Stimulated activated CD8-positive, alpha-beta memory T cell treated with anti-CD3 and anti-CD28 coated beads, Interleukin-15, amount 100 ng/mL, for 1 hour (primary cell): ENCODE data around the gene KLHDC7B.
"Not testable (repeated sequence)": the region's sequence is repeated elsewhere in the genome, so short reads cannot be mapped to it uniquely, and the experiment has no call there.

ENCODE experiments used
- DNase-seq: peaks from one replicate; pipeline ENCODE4 v3.0.0-alpha.2; 2020; ENCODE audit warnings: low read depth

KLHDC7B gene

DNA sequence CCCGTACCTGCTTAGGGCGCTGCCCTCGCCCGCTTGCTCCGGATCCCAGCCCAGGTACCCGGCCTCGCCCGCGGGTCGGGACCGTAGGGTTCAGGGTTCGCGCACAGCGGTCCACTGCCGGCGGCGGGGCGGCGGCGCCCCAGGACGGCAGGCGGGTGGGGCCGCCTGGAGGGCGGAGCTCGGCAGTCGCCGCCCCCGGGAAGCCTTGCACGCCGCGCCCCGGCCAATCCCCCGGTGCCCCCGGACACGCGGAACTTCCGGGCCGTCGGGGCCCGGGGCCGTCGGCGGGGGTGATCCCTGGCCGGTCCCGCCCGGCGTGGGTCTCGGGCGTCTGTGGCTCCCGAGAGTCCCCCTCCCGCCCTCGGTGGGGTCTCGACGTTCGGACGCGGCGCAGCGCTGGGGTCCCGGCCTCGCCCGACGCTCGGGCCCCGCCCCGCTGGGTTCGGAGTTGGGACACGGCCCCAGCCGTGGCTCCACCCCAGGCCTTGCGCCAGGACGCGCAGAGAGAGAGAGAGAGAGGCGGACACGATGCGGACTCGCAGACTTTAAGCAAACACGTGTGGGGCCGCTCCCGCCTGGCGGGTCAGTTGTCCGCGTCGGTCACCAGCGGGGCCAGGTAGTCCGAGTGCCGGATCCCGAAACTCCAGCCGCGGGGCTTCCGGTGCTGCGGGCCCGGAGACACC, 15.7 kb upstream of the KLHDC7B start, which contains the start of gene TYMP:
Gene TYMP (minus strand): TSS at position 116 of the 683 bp plus-strand sequence. CDS start 303 bp downstream, outside the sequence.
- no peak for DNase-seq

DNA sequence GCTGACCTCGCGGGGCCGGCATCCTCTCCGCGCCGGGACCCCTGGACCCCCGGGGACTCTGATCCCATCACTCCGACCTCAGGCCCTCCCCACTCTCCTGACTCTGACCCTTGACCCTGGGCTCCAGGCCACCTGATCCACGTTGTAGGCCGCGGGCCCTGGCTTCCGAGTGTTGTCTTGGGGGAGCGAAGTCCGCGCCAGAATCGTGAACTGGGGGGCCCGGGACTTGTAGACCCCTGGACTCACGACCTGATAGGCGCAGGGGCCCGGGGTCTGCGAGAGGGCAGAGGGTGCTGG, 15.2 kb upstream of the KLHDC7B start:
- DNase-seq = no peak

DNA sequence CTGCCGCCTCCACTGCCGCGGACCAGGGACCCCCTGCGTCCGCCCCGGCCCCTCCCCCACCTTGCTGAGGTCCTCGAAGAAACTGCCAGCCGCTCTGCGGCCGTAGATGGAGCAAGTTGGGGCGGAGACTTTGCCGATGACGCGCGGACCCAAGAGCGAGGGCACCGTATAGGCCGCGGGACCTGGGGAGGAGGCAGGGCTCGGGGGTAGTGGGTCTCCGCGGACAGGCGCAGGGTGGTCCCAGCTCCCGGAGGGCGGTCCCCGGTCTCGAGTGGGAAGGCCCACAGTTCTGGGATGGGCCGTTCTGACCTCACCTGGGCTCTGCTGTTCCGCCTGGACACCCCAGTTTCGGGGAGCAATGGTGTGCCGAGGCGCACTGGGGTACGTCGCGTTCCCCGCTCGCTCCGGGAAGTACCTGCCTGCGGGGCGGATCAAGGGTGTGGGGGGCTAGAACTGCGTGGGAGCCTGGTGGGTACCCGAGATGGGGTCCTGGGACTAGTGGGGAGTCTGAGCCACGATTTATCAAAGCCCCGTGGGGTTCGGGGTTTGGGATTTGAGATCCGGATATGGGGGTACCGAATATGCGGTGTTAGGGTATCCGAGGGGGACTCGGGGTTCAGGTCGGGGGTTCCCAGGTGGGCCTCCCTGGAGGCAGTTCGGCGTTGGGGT, 14.7 kb upstream of the KLHDC7B start:
- peak; percentile 68 for DNase-seq

DNA sequence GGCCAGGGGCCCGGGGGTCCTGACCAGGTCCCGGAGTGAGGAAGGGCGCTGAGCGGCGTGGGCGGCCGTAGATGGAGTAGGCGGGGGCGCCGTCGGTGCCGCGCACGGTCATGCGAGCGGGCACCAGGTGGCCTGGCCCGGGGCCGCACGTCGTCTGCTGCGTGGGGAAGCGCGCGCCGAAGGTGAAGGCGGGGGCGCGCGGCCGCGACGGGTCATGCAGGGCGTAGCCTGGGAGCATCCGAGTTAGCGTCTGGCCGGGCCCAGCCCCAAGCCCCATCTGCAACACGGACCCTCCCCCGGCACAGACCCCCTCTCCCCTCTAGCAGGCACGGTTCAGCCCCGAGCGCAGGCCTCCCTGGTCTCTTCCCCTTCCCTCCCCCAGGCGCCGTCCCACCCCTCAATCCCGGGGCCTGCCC, 14.1 kb upstream of the KLHDC7B start:
- peak; percentile 40 for DNase-seq

DNA sequence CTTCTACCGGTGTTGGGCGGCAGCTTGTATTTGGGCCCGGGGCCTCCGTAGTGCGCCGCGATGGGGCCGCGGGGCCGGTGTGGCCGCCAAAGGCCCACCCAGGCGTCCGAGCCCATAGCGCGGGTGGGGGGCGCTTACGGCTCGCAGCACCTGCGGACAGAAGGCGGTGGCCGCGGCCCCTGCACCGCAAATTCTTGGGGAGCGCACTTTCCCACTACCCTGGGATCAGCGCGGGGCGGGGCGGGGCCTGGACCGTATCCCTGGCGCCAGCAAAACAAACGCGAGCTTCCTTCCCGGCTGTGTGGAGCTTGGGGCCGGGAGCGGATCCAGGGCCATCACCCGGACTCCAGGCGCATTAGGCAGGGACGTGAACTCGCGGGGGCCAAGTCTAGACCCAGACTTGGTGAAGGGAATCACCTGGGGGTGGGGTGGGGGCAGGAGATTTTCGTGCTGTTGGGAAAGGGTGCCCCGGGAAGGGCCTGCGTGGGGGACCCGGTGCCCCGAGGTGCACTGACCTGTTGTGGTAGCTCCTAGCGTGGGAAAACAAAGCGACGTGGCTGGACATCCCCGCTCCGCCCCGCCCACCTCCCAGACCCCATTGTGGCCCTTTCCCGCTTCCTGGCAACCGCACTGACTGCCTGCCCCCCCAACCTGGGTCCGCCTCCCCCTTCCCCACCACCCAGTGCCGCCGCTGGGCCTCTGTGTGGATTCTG, 13.6 kb upstream of the KLHDC7B start:
- no peak for DNase-seq

DNA sequence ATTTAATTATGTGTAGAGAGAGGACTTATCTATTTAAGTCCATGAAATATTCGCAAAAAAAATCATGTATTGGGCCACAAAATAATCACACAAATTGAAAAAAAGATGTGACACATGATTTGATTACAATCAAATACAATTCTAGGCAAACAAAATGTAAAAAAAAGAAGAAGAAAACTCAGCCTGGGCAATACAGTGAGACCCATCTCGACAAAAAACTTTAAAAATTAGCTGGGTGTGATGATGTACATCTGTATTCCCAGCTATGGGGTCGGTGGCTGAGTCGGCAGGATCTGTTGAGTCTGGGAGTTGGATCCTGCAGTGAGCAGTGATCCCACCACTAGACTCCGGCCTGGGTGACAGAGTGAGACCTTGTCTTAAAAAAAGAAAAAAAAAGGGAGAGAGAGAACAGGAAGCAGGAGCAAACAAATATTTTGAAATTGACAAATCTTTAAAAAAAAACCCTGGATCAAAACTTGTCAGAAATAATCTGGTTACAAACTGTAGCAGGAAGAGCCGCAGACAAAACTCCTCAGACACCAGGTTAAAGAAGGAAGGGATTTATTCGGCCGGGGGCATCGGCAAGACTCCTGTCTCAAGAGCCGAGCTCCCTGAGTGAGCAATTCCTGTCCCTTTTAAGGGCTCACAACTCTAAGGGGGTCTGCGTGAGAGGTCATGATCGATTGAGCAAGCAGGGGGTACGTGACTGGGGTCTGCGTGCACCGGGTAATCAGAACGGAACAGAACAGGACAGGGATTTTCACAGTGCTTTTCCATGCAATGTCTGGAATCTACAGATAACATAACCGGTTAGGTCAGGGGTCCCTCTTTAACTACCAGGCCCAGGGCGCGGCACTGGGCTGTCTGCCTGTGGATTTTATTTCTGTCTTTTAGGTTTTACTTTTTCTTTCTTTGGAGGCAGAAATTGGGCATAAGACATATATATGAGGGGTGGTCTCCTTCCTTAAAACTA, 12.6 kb upstream of the KLHDC7B start:
- DNase-seq = no peak

DNA sequence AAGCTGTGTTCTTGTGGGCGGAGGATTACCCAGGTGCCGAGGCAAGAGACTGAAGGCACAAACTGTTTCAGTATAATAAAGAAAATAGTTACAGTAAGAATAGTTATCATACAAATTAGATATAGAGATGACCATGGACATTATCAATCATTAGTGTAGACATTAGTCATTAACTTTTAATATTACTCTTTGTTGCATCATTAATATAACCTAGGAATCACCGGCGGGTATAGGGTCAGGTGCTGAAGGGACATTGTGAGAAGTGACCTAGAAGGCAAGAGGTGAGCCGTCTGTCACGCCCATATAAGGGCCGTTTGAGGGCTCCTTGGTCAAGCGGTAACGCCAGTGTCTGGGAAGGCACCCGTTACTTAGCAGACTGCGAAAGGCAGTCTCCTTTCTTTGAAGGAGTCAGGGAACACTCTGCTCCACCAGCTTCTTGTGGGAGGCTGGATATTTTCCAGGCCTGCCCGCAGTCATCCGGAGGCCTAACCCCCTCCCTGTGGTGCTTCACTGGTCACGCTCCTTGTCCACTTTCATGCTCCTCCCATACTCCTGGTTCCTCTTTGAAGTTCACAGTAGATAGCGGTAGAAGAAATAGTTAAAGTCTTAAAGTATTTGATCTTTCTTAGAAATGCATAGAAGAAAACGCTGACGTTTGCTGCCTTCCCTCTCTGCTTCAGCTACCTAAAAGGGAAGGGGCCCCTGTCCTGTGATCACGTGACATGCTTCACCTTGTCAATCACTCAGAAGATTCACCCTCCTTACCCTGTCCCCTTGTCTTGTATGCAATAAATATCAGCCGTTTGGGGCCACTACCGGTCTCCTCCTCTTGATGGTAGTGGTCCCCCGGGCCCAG, 11.6 kb upstream of the KLHDC7B start:
- DNase-seq = not testable (repeated sequence)

DNA sequence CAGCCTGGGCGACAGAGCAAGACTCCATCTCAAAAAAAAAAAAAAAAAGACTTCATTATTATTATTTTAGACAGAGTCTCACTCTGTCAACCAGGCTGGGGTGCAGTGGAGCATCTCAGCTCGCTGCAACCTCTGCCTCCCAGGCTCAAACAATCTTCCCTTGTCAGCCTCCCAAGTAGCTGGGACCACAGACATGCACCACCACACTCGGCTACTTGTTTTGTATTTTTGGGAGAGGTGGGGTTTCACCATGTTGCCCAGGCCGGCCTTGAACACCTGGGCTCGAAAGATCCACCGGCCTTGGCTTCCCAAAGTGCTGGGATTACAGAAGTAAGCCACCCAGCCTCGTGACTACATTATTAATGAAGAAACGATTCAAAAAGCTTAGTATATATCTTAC, 10.6 kb upstream of the KLHDC7B start:
- DNase-seq = no peak

DNA sequence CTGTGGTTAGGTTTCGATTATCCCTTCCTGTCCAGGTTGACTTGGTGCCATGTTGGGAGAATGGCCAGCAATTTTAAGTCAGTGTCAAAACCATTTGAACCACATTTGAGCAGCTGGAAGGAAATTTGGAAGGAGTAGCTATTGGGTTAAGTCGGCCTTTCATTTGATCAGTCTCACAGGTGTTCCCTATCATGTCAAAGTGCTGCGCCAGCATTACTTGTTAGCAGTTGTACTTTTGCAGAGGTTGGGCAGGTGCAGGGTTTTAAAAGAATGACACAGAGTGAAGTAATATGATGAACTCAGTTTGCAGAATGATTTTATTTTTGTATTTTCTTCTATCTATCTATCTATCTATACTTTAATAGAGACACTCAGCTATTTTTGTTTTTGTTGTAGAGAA, 9.5 kb upstream of the KLHDC7B start:
- DNase-seq = no peak

DNA sequence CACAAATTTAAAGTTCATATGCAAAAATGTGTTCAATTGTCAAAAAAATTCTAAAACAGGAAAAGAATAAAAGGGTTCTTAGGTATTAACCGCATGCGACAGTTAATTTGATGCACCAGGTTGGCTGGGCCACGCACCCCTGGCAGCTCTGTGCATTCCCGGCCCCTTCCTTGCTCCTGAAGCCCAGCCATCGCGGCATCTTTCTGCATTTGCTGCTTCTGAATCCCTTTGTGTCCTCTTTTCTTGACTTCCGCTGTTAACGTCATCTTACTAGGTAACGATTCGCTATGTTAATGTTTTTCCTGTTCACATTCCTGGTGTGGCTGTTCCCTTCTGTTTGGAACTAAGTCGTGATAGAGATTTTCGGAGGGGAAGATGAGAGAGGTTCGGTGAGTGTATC, 7.9 kb upstream of the KLHDC7B start:
- no peak for DNase-seq

DNA sequence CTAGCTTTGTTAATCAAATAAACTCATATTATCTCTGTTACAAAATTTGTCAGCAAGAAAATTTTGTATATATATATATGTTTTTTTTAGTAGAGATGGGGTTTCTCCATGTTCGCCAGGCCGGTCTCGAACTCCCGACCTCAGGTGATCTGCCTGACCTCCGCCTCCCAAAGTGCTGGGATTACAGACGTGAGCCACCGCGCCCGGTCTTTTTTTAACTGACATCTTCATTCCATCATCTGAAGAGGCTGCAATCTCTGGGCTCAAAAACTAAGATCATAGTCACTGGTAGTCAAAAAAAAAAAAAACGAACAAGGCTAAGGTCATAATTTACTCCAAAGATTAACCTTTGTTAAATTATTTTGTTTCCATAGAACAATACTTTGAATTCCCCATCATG, 5.3 kb upstream of the KLHDC7B start:
- DNase-seq = no peak

DNA sequence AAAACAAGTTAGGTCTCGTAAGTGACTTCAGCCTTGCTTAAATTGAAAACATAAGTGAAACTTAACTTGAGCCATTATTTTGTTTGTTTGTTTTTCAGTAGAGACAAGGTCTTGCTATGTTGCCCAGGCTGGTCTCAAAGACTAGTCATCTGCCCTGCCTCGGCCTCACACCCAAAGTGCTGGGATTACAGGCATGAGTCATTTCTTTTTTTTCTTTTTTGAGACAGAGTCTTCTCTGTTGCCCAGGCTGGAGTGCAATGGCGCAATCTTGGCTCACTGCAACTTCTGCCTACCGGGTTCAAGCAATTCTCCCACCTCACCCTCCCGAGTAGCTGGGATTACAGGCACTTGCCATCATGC, 4.1 kb upstream of the KLHDC7B start:
- not testable (repeated sequence) for DNase-seq

DNA sequence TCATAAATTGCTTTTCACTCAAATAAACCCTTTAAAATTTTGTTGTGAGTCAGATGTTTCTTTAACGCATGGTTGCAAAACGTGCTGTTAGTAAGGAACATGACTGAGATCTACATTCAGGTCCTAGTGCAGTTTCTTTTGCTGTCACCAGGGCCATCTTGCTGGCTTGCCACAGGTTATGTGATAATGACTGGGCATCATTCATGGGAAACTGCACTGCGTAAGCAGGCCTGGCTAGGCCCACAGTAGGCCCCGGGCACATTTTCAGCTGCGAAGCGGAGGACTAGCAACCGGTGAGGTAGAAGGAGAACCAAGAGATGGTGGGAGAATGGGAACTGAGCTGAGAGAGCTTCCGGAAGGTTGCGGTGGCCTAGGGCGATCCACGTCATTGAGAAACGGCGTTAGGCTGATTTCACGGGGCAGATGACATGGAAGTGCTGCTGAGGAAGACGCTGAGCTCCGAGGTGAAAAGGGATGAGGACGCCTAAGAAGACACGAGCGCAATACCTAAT, 3.2 kb upstream of the KLHDC7B start:
- no peak for DNase-seq

DNA sequence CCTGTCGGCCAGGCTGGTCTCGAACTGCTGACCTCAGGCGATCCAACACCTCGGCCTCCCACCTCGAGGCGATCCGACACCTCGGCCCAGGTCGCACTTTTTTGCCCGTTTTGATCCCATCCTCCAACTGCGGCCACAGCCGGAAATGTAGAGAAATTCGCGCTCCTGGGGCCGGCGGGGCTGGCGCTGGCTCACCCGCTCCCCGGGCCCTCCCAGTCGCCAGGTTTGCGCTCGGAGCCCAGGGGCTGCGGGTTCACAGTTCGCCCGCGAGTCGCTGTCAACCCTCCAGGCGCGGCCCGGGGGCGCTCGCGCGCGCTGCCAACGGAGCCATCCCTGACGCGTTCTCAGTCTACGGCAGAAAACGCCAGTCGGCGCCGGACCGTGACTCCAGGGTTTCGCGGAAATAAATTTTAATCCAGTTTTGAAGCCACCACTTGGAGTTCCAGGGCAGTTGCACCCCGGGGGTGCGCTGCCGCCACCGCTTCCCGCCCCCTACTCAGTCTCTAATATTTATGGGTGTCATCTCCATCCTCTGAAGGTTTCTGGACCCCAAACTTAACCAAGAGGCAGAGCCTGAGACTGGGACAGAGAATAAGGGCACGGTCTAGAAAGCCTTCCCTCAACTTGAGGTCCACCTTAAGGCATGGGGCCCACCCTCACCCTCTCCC, 1.5 kb upstream of the KLHDC7B start:
- DNase-seq = peak; percentile 67

DNA sequence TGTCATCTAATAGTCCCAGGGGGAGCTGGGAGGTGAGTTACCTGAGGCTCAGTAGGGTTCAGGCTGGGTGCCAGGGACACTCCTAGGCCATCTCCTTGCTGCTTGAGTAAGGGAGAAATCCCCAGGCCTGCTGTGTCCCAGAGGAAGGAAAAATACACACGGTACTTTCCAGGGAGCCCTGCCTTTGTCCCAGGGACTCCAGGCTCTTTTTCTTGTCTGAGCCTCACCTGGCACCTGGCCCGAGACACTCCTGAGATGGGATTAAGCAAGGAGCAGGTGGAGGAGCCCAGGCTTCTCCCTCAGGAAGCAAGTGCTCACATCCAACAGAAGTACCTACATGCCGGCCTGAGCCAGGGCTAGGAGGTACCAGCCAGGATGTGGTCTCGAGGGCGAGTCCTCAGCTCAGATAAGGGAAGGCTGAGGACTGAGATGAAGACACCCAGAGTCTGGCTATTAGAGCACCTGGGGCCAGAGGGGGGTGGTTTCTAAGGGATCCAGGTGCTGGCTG, 899 bp upstream of the KLHDC7B start:
- DNase-seq = no peak

DNA sequence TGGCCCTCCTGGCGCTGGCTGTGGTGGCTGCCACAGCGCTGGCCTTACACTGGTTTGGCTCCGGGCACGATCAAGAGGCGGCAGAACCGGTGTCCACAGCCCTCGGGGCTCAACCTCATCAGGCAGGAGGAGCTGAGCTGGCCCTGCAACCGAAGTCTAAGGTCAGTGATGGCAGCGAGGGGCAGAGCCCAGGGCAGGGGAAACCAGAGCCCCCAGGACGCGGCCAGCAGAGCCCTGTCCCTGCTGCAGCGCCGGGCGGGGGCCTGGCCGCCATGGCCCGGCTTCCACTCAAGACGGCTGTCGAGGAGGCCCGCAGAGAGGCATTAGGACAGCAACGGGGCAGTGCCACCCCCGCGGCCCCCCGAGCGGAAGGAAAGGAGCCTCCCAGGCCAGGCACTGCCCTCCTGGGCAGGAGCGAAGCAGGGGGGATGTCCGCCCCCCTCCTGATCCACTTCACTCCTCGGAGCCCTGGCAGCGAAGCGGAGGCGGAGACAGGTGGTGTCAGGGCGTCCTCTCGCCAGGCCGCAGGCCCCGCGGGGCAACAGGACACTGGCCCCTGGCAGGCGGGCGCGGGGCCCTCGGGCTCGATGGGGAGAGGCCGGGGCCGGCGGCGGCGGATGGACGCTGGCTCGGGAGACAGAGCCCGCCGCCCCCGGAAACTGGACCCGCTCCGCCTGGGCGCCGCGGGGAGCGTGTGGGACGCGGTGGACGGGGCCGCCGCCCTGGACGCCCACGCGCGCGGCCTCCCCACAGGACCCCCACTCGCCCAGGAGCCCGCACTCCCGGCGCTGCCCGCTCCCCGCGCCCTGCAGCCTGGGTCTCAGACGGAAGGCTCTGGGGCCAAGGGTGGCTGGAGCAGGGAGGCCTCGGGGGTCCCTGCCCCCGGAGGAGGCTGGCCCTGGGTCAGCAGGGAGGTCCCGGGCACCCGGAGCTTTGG, 895 bp downstream of the KLHDC7B start:
- DNase-seq = no peak

DNA sequence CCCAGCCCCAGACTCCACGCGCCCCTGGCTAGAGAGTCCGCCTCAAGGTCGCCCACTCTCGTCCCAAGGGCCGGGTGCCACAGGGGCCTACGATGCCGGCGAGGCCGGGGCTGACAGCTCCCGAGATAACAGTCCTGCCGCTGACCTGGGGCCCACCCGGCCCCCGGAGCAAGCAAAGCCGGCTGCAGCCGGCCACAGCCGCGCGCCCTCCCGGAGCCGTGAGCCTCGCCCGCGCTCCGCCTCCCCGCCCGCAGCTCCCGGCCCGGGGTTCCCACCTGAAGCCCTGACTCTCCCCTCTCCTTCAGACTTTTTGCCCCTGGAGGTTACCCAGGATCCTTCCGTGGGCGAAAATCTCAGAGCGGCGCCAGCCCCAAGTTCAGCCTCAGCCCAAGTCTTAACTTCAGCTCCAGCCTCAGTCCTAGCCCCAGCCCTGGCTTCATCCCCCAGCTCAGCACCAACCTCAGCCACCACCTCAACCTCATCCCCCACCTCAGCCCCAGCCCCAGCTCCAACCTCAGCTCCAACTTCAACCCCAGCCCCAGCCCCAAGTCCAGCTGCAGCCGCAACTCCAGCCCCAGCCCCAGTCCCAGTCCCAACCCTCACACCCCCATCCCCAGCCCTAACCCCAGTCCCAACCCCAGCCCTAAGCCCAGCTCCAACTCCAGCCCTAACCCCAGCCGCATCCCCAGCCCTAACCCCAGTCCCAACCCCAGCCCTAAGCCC, 1.7 kb downstream of the KLHDC7B start:
- DNase-seq = no peak
